Right atrium auricular region (tissue), 2 donors: ENCODE data around the gene RNF212. TPM values are rescaled to one million over a fixed set of nuclear protein-coding genes. Genes with fewer than 3 reads are reported as not detected.

ENCODE experiments used
- DNase-seq: peaks from one replicate; pipeline ENCODE4 v3.0.0-alpha.2; 2019; ENCODE audit warnings: low spot score
- H3K27ac ChIP-seq, 2 donors: fragments of 200-600 bp; sonication (generic); 1 replicate in 1 of 2; 2 replicates in 1 of 2; pipeline ENCODE4 v1.5.1; 2016 to 2019
- H3K27me3 ChIP-seq, 2 donors: fragments of 200-600 bp; sonication (generic); one replicate each; pipeline versions ENCODE4 v1.5.1 to v1.6.0; 2017 to 2019
- H3K36me3 ChIP-seq: fragments of 200-600 bp; sonication (generic); one replicate; pipeline ENCODE4 v1.5.1; 2016
- H3K4me1 ChIP-seq, 2 donors: fragments of 200-600 bp; sonication (generic); one replicate each; pipeline versions ENCODE4 v1.5.1 to v1.6.0; 2017 to 2019
- H3K4me3 ChIP-seq, 2 donors: fragments of 200-600 bp; sonication (generic); 1 replicate in 1 of 2; 2 replicates in 1 of 2; pipeline ENCODE4 v1.5.1; 2017 to 2019; ENCODE audit warnings: mild to moderate bottlenecking in 1 of 2, moderate library complexity in 1 of 2
- H3K9me3 ChIP-seq, 2 donors: fragments of 200-600 bp; sonication (generic); one replicate each; pipeline ENCODE4 v1.5.1; 2019
- CTCF ChIP-seq, 2 donors: fragments of 200-600 bp; sonication (generic); IDR thresholded peaks; one replicate each; pipeline ENCODE4 v1.5.1; 2019; ENCODE audit warnings: antibody characterized with exemption in 2 of 2
- total RNA-seq, 2 donors: library from RNA; depleted of rRNA; stranded (reverse); fragments of >200 nt; gene quantifications; one replicate each; pipeline ENCODE4 v1.1.0, GENCODE V29; 2016

The RNF212 gene
- total RNA-seq, 2 donors from 2014 or later = 1.9 TPM

DNA sequence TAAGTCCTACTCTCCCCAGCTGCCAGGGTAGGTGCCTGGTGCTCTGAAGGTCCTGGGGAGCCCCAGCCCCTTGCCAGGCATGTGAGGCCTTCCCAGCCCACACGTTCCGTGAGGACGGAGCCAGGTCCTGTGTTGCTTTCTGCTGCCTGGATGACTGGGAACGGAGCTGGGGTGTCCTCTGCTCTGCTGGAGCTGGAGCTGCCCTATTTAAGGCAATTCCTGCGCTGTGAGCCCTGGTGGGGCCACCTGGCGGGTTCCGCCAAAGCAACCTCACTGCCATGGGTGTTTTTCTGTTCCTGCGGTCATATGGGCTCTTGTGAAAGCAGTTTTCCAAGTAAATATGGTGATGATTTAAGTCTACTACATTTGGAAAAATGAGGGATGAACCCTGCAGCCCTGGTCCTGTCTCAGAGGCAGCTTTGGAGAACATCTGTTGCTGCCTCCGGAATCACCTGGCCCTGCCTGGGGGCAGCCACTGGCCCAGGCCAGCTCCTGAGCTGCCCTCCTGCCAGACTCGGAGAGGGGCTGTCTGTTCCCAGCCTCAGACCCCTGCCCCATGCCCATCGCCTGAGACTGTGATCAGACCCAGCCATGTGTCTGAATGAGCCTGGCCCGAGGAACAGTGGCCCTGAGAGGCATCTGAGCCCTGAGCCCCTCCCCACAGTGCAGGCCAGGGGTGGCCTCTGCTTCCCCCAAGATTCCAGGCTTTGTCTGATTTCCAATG is 68.7 kb downstream of the RNF212 start:
- Histone ChIP-seq H3K4me1 (peaks cover 0 to 42% of the 10 kb centered on the region in 2 donors), H3K27ac (peak overlapping the region in 1 of 2 donors; percentile 63), H3K4me3 (no peak overlapping the region), H3K27me3 (peaks cover 0 to 8% of the 10 kb centered on the region in 2 donors), H3K9me3 (no peaks in the 10 kb centered on the region), H3K36me3 (no peaks in the 10 kb centered on the region)
- no peak for DNase-seq
- no peak for TF ChIP-seq CTCF (IDR thresholded peaks at IDR 0.05)

- Histone ChIP-seq H3K9me3 (no peaks in the 10 kb centered on the region), H3K36me3 (no peaks in the 10 kb centered on the region), H3K27ac (peak overlapping the region; percentile 51 to 63), H3K4me3 (no peak overlapping the region), H3K27me3 (peaks cover 0 to 8% of the 10 kb centered on the region in 2 donors), H3K4me1 (peaks cover 0 to 42% of the 10 kb centered on the region in 2 donors)
- peak; percentile 98 for DNase-seq
- no peak for TF ChIP-seq CTCF (IDR thresholded peaks at IDR 0.05)
Observed at GRCh38 chr4:1043651-1044468, 69.5 kb downstream of the RNF212 start.

DNA sequence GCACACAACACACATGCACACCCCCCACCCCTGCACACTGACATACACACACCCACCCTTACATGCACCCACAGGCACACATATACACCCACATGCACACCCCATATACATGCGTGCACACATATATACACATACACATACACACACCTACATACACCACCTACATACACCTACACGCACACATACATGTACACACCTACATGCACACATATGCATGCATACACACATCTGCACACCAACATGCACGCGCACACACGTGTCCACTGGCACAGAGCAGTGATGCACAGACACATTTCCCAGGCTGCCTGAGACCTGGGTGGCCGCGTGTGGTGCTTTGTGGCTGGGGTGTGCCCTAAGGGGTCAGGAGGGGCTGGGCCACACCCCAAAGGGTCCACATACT is 70.2 kb downstream of the RNF212 start:
- H3K27ac ChIP-seq = no peak overlapping the region
- no peaks in the 10 kb centered on the region for H3K36me3 ChIP-seq
- no peak overlapping the region for H3K4me3 ChIP-seq
- no peak for DNase-seq
- no peak for TF ChIP-seq CTCF (IDR thresholded peaks at IDR 0.05)
- no peaks in the 10 kb centered on the region for H3K9me3 ChIP-seq
- H3K4me1 ChIP-seq = peaks cover 0 to 42% of the 10 kb centered on the region in 2 donors
- peaks cover 0 to 8% of the 10 kb centered on the region in 2 donors for H3K27me3 ChIP-seq

- no peak for TF ChIP-seq CTCF (IDR thresholded peaks at IDR 0.05)
- Histone ChIP-seq H3K4me3 (no peak overlapping the region), H3K27ac (no peak overlapping the region), H3K9me3 (no peaks in the 10 kb centered on the region), H3K36me3 (no peaks in the 10 kb centered on the region), H3K27me3 (peaks cover 0 to 8% of the 10 kb centered on the region in 2 donors), H3K4me1 (peaks cover 0 to 37% of the 10 kb centered on the region in 2 donors)
- DNase-seq = no peak
Observed at GRCh38 chr4:1042352-1043055, 70.9 kb downstream of the RNF212 start.

DNA sequence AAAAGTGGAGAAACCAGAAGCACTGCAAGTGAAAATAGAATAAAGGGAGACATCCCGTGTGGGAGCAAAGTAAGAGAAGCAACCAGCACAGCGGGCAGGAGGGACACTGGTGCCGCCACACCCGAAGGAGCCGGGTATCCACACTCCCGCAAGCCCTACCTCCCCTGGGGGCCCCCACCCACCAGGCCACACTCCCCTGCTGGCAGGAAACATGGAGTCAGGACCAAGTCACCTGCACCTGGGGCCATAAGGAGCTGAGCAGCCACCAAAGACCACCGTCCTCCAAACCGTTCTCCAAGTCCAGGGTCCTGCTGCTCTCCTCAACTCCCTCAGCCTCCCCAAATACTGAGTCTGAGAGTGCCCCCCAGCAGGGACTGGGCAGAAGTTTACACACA is 71.4 kb downstream of the RNF212 start:
- DNase-seq = no peak
- no peaks in the 10 kb centered on the region for H3K36me3 ChIP-seq
- no peaks in the 10 kb centered on the region for H3K9me3 ChIP-seq
- TF ChIP-seq CTCF (IDR thresholded peaks at IDR 0.05) = no peak
- H3K27me3 ChIP-seq = peaks cover 0 to 8% of the 10 kb centered on the region in 2 donors
- H3K27ac ChIP-seq = no peak overlapping the region
- H3K4me1 ChIP-seq = peaks cover 0 to 31% of the 10 kb centered on the region in 2 donors
- no peak overlapping the region for H3K4me3 ChIP-seq
